CD4-positive, alpha-beta T cell (primary cell): ENCODE results near the gene MLLT1. TPM values are rescaled to one million over a fixed set of nuclear protein-coding genes. Genes with fewer than 3 reads are reported as not detected.

Source experiments
- ATAC-seq: fragments of 200-7000 bp; cut with Tn5 transposase; one replicate; pipeline ENCODE4 v1.10.0; 2022; ENCODE audit warnings: mild to moderate bottlenecking; ENCODE audit not compliant: poor library complexity
- CTCF ChIA-PET: fragments of 350-600 bp; sonication (Branson Sonifier 250); formaldehyde crosslinking; loops from one replicate; lab custom pipeline; 2021; ENCODE audit warnings: antibody characterized with exemption, inconsistent platforms; lab: Charles Lee
- POLR2A ChIA-PET: fragments of 350-600 bp; sonication (Branson Sonifier 250); formaldehyde crosslinking; loops from one replicate; lab custom pipeline; 2021; ENCODE audit warnings: antibody characterized with exemption, inconsistent platforms; lab: Charles Lee
- DNase-seq, 14 experiments: peaks; one replicate each; pipeline ENCODE4 v3.0.0-alpha.2; 2013 to 2020; ENCODE audit warnings: mixed read lengths in 2 of 14
- H3K27ac ChIP-seq, 2 donors: one replicate each; pipeline versions ENCODE4 v1.5.1 to v1.7.0; 2013; ENCODE audit warnings: low read length in 2 of 2, low read depth in 1 of 2, mild to moderate bottlenecking in 1 of 2
- H3K27me3 ChIP-seq, 2 experiments: 1 replicate in 1 of 2; 2 replicates in 1 of 2; pipeline versions ENCODE4 v1.6.1 to v1.7.0; 2013; ENCODE audit warnings: low read length in 2 of 2, control low read depth in 1 of 2, mild to moderate bottlenecking in 1 of 2, moderate library complexity in 1 of 2; ENCODE audit not compliant: insufficient read depth in 2 of 2, control insufficient read depth in 1 of 2
- H3K36me3 ChIP-seq: one replicate; pipeline ENCODE4 v1.6.1; 2013; ENCODE audit warnings: low read length, control low read depth; ENCODE audit not compliant: insufficient read depth
- H3K4me1 ChIP-seq: one replicate; pipeline ENCODE4 v1.6.1; 2013; ENCODE audit warnings: low read length, control low read depth; ENCODE audit not compliant: insufficient read depth
- H3K4me3 ChIP-seq: one replicate; pipeline ENCODE4 v1.5.1; 2013; ENCODE audit warnings: mild to moderate bottlenecking, low read length, moderate library complexity
- H3K9me3 ChIP-seq, 2 experiments: 1 replicate in 1 of 2; 2 replicates in 1 of 2; pipeline versions ENCODE4 v1.6.1 to v1.7.0; 2013; ENCODE audit warnings: low read length in 2 of 2, mild to moderate bottlenecking in 2 of 2, control low read depth in 1 of 2, moderate library complexity in 1 of 2; ENCODE audit not compliant: control insufficient read depth in 1 of 2, insufficient read depth in 1 of 2
- H3K27ac Mint-ChIP-seq: one replicate; pipeline ENCODE4 v1.8.0; 2020; ENCODE audit warnings: mixed read lengths
- H3K27me3 Mint-ChIP-seq: one replicate; pipeline ENCODE4 v1.8.0; 2021; ENCODE audit warnings: mixed read lengths
- H3K36me3 Mint-ChIP-seq: one replicate; pipeline ENCODE4 v1.8.0; 2021; ENCODE audit warnings: low read depth, mixed read lengths
- H3K4me1 Mint-ChIP-seq: one replicate; pipeline ENCODE4 v1.8.0; 2021; ENCODE audit warnings: low read depth, mixed read lengths
- H3K4me3 Mint-ChIP-seq: one replicate; pipeline ENCODE4 v1.8.0; 2020; ENCODE audit warnings: mild to moderate bottlenecking, mixed read lengths
- H3K9me3 Mint-ChIP-seq: one replicate; pipeline ENCODE4 v1.8.0; 2020; ENCODE audit warnings: mixed read lengths
- CTCF ChIP-seq: fragments of 200-600 bp; IDR thresholded peaks from one replicate; pipeline ENCODE4 v1.8.0; 2022; ENCODE audit warnings: antibody characterized with exemption, mild to moderate bottlenecking
- intact Hi-C, 2 experiments: fragments of 100-400 bp; cut with DNase I in 1 of 2; cut with micrococcal nuclease in 1 of 2; formaldehyde crosslinking; loops; one replicate each; pipeline versions ENCODE4 v1.15.1 to v1.9.0; 2023 to 2025; cut with DNase I, micrococcal nuclease
- total RNA-seq, 174 experiments: library from RNA in 2 of 174; stranded (reverse) in 2 of 174; gene quantifications; one replicate each; pipeline ENCODE4 v1.2.3 and lab custom pipeline; 2021 to 2026

The MLLT1 gene
- total RNA-seq, 2 experiments from 2014 or later = 18.3 to 22.1 TPM

DNA sequence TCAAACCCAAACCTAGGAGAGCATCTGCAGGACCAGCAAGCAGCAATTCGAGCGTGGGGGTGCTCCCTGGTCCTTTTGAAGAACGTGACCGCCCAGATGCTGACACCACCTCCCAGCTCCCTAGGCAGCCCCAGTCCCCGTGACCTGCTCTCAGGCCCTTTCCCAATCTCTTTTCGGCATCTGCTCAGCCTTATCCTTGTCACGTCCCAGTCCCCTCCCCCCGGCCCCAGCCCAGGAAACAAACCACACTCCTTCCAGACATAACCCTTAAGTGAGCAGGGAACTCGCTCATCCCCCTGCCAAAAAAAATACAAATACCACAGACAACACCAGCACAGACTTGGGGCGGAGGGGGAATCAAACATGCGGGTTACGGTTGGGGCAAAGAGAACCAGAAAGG, 3.3 kb downstream of the MLLT1 start:
- DNase-seq (no peak), ATAC-seq (no peak)
- H3K4me3 ChIP-seq = no peak overlapping the region
- ChIA-PET CTCF (no interaction called here), POLR2A (no interaction called here)
- intact Hi-C loops = no loop called here
- H3K9me3 ChIP-seq = no peaks in the 10 kb centered on the region
- no peaks in the 10 kb centered on the region for H3K27me3 ChIP-seq
- Mint-ChIP-seq H3K27me3 (no peaks in the 10 kb centered on the region), H3K9me3 (no peaks in the 10 kb centered on the region), H3K4me1 (peaks cover 61% of the 10 kb centered on the region), H3K27ac (peak overlapping the region; percentile 11), H3K36me3 (peaks cover 7% of the 10 kb centered on the region), H3K4me3 (no peak overlapping the region)
- peaks cover 62% of the 10 kb centered on the region for H3K4me1 ChIP-seq
- no peak overlapping the region for H3K27ac ChIP-seq
- no peak for TF ChIP-seq CTCF
- H3K36me3 ChIP-seq = no peaks in the 10 kb centered on the region

GRCh38 chr19:6275170-6275744, 4.5 kb downstream of the MLLT1 start:
- peaks cover 68% of the 10 kb centered on the region for H3K4me1 Mint-ChIP-seq
- no peaks in the 10 kb centered on the region for H3K27me3 Mint-ChIP-seq
- no peaks in the 10 kb centered on the region for H3K9me3 ChIP-seq
- ATAC-seq = no peak
- no peak for TF ChIP-seq CTCF
- H3K27me3 ChIP-seq = no peaks in the 10 kb centered on the region
- H3K4me3 Mint-ChIP-seq = no peak overlapping the region
- H3K27ac ChIP-seq = no peak overlapping the region
- peaks cover 3% of the 10 kb centered on the region for H3K36me3 ChIP-seq
- intact Hi-C loops = no loop called here
- ChIA-PET CTCF (no interaction called here), POLR2A (no interaction called here)
- H3K4me3 ChIP-seq = no peak overlapping the region
- DNase-seq = no peak
- H3K4me1 ChIP-seq = peaks cover 58% of the 10 kb centered on the region
- no peaks in the 10 kb centered on the region for H3K9me3 Mint-ChIP-seq
- peaks cover 18% of the 10 kb centered on the region for H3K36me3 Mint-ChIP-seq
- H3K27ac Mint-ChIP-seq = no peak overlapping the region

GRCh38 chr19:6274756-6275155, 5.0 kb downstream of the MLLT1 start:
- intact Hi-C loops = no loop called here
- POLR2A ChIA-PET = no interaction called here
- Mint-ChIP-seq H3K27me3 (no peaks in the 10 kb centered on the region), H3K9me3 (no peaks in the 10 kb centered on the region), H3K36me3 (peaks cover 23% of the 10 kb centered on the region), H3K4me1 (peaks cover 68% of the 10 kb centered on the region), H3K27ac (no peak overlapping the region), H3K4me3 (no peak overlapping the region)
- Histone ChIP-seq H3K9me3 (no peaks in the 10 kb centered on the region), H3K27ac (no peak overlapping the region), H3K4me1 (peaks cover 56% of the 10 kb centered on the region), H3K4me3 (no peak overlapping the region), H3K36me3 (peaks cover 8% of the 10 kb centered on the region), H3K27me3 (no peaks in the 10 kb centered on the region)
- ATAC-seq (no peak), DNase-seq (no peak)
- TF ChIP-seq CTCF = no peak
- CTCF ChIA-PET = no interaction called here
